Embryonic facial prominence (tissue), 1 donor: ENCODE measurements around the gene PRKCE.

ENCODE experiments used
- DNase-seq: peaks from one replicate; pipeline ENCODE4 v3.0.0-alpha.2; 2016; ENCODE audit errors: extremely low spot score

The PRKCE gene

DNA sequence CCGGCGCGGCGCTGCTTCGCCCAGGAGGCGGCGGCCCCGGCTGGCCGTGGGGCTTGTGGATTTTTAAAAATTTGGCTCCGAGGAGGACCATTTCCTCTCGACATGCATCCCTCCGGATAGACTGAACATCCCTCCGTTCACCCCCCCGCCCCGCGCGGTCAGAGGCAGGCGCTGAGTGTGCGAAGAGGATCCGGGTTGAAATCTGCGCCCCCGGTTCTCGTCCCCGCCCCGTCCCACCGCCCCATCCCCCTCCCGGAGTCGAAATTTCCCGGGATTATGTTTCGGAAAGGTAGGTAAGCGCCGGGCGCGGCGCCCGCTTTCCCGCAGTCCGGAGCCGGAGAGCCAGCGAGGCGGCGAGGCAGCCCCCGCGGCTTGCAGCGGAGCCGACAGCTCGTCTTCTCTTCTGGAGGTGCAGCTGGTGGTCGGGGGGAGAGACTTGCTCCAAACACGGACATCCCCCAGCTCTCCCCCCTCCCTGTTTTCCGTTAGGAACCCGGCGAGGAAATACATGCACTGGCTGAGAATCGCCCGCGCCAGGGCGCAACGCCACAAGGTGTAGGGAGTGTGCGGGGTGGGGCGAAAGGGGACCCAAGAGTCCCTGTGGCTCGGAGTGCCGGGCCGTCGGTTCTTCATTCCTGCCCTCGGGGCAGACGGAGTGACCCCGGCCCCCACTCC is at the start of gene PRKCE:
Gene PRKCE (plus strand): TSS at position 261 of the 675 bp plus-strand sequence.
- no peak for DNase-seq

DNA sequence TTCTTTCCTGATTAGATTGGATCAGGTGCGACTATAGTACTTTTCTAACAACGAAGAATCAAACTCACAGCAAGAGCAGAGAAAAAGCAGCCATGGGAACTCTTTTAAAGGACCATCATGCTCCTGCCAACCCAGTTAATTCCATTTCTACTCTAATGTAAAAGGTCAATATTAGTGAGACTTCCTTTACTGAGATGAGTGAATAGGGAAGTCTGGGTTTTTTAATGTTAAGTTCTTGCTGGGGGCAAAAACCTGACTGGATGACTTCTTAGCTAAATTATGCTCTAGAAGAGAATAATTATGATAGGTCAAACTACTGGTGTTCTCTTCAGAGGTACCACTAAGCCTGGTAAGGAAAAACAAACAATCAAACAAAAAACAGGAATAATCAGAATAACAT is 48.9 kb upstream of the PRKCE start:
- DNase-seq: no peak

DNA sequence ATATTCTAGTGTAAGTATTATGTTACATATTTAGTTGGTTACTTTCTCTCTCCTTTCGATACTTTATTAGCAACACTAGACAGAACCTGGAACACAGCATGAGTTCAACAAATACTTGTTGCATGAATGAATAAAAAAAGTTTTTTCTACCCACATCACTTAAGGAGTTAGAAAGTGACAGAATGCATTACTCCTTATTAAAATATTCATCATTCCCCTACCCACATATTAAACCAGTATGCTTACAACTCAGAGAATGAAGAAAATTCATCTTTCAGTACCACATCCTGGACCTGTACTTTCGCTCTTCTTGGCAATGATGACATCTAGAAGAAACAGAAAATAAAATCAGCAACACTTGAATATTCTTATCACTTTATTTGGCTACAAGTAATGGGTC is 46.4 kb upstream of the PRKCE start:
- DNase-seq: no peak

DNA sequence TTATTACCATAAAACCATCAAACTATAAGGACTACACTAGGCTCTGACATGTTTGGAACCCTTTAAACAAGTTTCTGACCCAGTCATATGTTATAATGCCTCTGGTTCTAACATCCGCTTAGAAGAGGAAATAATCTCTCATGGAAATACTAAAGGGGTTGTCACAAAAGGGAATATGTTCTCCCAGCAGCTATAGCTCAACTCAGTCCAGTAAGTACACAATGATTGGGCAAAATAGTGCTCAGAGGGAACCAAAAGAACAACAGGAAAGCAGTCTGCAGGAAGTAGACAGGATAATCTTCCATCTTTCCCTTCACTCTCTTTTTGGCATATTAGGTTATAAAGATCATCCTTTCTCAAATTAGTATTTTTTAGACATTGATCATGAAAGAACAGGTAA is 44.7 kb upstream of the PRKCE start:
- no peak for DNase-seq

DNA sequence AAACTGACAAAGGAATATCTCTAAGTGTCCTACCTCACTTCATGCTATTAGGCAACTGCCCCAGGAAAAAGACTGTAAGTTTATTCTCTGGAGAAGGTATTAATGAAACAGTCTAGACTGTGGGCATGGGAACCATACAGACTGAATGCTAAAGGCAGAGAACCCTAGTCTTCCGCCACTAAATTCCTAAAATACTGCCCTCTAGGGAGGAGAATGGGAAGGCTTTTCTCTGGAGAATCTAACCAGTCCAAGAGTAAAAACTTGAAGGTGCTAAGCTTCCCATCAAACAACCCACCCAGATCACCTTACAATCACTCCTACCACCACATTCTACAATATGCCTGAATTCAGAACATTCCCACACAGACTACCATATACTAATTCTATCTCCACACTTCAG is 43.8 kb upstream of the PRKCE start:
- no peak for DNase-seq

DNA sequence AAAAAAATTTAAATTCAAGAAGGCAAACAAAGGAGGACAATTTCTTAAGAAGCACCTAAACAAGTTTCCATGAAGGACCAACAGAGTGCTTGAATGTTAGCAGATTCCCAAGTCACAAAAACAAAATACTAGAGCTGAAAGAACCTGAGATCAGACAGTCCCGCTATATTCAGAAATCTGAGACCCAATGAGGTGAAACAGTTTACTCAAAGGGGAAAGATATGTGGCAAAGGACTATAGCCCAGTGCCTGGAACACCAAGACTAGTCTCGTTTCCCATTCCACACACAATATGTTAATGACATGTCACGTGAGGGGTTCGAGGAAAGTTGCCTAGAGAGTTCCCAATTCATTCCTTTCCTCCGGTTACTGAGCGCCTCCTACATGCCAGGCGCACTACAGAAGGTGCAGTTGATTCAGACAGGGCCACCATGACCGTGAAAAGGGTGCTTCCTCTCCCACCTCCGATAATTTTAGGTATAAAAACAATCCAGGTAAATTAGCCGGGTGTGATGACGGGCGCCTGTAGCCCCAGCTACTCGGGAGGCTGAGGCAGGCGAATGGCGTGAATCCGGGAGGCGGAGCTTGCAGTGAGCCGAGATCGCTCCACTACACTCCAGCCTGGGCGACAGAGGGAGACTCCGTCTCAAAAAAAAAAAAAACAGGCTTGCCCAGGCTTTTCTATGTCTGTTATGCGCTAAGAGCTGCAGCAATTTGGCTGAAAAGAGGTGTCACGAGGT is 41.0 kb upstream of the PRKCE start:
- peak; percentile 67 for DNase-seq

DNA sequence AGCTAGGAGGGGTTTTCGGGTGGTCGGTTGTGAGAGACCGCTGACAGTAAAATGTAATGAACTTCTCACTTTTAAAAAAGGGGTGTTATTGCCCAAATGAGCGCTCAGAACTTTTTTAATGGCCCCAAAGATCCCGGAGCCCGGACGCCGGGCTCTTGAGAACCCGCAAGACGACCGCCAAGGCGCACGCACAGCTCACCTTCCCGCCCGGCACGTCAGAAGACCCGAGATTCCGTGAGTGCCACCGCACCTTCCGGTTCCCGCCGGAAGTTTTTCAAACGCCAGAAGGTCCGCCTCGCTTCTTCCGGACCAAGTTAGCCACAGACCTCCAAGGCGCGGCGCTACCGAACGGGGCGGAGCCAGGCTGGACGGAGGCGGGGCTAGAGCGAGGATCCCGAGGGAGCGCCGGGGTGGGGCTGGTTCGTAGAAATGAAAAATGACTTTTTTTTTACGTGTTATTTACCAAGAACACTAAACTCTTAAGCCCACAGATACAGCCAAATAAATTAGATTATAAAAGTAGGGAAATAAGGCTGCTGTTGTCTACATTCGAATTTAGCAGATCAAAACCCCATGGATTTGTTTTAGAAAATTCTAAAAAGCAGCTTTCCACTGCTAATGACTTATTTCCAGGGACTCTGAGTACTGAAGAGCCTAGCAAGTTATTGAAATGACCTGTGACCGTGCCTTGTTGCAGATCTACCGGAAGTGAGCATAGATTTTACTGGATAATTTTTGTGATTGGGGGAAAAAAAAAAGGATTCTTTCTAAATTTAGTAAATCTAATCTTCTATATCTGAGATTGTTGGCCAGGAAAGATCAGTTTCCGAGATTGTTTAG is 40.2 kb upstream of the PRKCE start, which contains the start of gene SRBD1:
Gene SRBD1 (minus strand): TSS at position 248 of the 840 bp plus-strand sequence. CDS start 5,826 bp downstream, outside the sequence.
- peak; percentile 80 for DNase-seq

DNA sequence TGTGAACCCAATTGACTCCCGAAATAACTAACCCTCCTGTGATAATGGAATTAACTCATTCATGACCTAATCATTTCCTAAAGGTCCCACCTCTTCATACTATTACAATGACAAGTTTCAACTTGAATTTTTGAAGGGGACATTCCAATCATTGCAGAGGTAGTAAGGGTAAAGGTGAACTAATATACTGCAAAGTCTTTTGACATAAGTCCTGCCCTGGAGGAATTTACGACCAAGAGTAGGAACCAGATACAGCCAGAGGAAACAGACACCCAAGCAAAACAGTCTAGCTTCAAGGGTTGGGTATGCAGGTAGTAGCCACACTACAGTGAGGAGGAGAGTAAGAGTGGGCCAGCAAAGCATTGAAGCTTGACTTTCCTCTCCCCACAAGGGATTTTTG is 39.2 kb upstream of the PRKCE start:
- DNase-seq: no peak

DNA sequence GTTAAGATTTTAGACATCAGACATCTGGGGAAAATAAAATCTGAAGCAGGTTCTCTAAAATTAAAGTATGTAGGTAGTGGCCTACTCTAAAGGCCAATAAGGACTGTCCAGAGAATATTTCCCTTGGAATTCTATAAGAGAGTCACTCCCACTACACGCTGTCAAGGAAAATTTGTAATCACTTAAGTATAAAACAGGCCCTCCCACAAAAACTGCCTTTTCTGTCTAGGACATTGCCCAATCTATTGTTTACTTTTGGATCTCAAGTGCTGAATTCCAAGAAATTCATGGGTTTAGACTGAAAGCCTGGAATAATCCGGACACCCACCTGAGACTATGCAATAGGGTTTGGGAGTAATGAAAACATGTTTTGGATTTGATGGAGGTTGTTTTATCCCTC is 38.7 kb upstream of the PRKCE start:
- no peak for DNase-seq

DNA sequence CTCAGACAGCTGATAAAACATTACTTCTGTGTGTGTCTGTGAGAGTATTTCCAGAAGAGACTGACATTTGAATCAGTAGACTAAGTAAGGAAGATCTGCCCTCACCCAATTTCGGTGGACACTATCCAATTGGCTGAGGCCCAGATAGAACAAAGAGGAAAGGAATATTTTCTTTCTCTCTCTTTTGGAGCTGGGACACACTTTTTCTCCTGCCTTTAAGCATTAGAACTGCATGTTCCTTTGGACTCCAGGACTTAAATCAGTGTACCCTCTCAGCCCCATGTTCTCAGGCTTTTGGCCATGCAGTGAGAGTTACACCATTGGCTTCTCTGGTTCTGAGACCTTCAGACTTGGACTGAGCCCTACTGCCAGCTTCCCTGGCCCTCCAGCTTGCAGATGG is 37.1 kb upstream of the PRKCE start:
- DNase-seq: no peak

DNA sequence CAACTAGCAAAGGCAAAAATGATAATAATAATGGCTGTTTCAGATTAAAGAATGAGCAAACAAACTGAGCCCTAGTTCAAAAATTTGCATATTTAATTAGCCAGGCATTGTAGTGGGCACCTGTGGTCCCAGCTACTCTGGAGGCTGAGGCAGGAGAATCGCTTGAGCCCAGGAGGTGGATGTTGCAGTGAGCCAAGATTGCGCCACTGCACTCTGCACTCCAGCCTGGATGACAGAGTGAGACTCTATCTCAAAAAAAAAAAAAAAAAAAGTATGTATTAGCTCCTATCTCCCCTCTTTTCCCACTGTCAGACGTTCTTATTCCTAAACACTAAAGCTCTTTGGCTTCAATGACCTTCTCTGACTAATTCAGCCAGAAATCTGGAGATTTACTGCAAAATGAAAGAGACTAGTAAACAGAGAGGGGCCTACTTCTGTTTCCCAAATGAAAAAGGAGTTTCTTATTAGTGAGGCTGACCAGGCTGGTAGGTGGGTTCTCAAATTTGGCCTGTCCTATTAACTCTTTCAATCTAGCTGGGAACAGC is 36.5 kb upstream of the PRKCE start:
- no peak for DNase-seq

DNA sequence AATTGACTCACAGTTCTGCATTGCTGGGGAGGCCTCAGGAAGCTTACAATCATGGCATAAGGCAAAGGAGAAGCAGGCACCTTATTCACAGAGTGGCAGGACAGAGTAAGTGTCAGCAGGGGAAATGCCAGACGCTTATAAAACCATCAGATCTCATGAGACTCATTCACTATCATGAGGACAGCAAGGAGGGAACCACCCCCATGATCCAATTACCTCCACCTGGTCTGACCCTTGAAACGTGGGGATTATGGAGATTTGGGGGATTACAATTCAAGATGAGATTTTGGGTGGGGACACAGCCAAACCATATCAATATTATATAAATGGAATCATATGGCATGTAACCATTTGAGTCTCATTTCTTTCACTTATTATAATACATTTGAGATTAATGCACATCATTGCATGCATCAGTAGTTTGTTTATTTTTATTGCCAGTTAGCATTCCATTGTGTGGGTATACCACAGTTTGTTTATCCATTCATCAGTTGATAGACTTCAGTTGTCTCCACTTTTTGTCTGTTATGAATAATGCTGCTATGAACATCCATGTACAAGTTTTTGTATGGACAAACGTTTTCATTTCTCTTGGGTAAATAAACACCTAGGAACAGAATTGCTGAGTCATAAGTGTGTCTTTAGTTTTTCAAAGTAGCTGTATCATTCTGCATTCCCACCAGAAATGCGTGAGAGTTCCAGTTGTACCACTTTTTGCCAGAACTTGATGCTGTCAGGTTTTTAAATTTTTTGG is 34.6 kb upstream of the PRKCE start:
- DNase-seq: no peak

DNA sequence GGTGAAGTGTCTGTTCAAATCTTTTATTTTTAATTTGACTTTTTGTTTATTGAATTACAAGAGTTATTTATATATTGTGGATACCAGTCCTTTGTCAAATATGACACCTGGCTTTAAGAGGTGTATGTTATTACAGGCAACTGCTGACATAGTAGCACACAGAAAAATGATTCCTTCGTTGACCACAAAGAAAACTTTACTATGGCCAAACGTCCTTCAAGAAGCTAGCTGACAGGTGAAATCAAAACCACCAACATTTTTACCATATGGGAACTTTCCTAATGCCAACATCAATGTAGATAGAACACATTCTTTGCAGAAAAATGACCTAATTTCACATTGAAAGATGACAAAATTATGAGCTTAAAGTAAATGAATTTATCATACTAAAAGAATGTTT is 34.0 kb upstream of the PRKCE start:
- DNase-seq: no peak

DNA sequence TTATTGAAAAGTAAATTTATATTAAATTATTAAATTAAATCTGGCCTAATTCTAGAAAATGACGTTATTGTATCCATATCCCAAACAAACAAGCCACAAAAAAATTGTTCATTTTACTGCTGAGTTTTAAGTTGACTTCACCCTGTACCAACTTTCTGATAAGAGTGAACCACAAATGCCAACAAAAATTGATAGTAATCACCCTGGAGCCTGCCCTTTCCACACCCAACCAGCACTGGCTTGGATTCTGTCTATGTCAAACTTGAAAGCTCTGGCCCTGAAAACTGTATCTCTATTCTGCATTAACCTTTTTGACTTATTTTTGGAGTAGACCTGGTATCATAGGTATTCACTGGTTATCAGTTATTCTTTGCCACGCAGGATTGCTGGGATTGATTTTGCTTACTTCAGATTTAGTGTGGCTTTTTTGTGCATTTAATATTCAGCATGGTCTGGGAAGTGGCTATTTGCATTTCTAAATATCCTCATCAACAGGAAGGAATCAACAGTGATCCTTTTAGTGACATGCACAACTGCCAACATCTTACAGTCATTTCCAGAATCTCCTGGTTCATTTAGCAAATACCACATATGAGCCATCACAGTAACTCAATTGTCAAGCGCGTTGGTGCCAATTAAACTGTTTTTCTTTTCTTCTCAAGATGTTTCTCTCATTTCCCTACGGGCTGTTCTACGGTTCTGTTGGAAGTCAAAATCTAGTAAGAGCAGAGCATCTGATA is 29.0 kb upstream of the PRKCE start:
- no peak for DNase-seq

DNA sequence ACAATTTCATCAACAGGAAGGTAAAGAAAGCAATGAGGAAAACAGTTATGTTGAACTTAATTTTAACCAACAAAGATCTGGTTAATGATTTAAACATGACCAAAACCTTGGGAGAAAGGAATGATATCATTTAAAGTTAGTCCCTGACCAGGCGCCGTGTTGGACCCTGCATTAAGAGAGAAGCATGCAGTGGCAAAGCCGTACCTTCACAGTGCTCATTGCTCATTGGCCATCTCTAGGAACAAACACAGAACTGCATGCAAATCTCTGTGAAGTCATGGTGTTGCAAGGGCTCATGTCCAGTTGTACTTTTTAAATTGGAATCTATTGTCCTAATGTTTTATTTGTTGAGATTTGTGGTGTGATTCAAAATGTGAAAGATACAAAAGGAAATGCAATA is 28.4 kb upstream of the PRKCE start:
- no peak for DNase-seq

DNA sequence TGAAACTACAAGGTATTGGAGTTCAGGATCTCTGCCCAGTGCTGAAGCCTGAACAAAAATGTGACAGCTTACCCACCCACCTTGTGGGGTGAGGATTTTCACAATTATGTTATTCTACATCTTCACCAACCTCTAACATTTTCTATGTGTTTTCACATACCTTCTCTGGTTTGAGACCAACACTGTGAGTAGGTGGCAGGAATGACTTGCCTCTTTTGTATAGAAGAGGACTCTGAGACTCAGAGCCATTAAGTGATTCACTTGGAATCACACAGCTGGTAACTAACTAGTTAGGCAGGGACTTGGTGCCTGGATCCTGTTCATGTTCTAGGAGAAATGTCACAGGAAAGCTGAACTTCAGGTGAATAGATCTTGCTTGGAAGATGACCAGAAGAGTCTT is 25.7 kb upstream of the PRKCE start:
- DNase-seq: no peak

DNA sequence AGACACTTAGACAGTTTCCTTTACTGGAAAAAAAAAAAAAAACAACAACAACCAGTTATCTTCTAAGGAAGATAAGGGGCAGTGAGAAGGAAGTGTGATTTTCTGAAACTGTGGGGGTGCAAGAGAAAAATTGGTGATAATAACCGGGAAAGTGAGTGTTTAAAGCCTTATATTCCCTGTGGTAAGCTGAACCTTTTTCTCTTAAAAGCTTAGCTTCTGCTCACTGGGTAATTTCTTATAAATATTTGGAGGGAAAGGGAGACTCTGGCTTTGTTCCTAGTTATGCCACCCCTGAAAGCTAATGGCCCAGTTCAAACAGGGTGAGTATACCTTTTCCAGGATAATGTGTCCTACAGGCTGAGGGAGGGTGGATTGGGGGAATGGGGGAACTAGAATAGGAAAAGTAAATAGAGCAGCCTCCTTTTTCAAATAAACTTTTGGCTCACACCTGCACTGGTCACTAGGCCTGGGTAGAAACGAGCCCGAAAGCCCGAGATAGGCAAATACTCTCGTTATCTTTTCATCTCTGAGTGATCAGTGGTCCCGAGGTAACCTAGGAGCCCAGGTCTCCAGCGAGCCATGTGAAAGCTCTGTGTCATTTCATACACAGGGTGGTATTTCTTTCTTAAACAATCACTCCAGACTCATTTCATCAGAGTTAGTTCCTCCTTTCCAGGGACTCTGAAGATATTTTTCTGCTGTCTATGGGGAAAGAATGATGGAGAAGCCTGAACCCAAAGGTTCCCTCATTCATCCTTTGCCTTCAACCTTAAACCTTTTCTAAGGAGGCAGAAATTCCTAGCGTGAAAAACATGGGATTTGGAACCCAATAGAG is 24.9 kb upstream of the PRKCE start:
- DNase-seq: no peak

DNA sequence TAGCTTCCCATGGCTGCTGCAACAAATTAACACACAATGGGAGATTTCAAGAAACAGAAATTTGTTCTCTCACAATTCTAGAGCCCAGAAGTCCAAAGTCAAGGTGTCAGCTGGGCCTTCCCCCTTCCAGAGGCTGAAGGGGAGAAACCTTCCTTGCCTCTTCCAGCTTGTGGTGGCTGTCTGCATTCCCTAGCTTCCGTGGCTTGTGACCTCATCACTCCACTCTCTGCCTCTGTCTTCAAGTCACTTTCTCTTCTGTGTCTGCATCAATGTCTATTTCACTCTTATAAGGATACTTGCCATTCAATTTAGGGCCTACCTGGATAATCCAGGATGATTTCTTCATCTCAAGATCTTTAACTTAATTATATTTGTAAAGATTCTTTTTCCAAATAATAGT is 23.6 kb upstream of the PRKCE start:
- no peak for DNase-seq

DNA sequence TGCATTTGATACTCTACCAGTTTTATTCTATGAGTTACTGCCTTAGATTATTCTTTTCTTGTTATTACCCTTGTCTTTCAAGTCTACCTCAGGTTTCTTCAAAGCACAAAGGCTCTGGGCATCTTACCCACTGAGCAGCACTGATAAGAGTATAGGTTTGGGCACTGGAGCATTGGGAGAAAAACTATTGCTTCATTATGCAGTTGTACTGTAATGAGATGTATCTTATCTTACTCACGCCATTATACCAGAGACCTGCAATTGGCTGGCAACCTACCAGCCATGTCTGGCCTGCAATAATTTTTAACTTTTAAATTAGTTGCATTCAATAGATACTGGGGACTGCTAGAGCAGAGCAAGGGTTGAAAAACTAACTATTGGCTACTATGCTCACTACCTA is 21.5 kb upstream of the PRKCE start:
- no peak for DNase-seq

DNA sequence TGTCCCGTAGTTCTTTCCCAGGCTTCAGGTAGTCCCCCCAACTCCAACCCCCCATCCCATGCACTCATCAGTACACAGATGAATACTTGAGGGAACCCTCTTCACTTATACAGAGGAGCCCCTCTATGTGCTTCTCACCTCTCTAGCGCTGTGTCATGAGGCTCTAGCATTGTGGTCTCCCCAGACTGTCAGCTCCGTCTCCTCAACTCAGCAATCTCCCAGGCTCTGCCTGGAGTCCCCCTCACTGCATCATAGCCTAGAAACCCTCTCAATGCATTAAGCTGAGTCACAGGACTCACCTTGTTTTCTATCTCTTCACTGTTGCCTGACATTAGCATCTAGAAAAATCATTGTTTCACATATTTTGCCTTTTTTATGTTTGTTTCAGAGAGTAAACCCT is 20.2 kb upstream of the PRKCE start:
- DNase-seq: no peak
